H9 (cell line): ENCODE data around the gene PLEKHA7. TPM values are rescaled to one million over a fixed set of nuclear protein-coding genes. Genes with fewer than 3 reads are reported as not detected.

Experiments used
- DNase-seq: peaks from one replicate; pipeline ENCODE4 v3.0.0-alpha.2; 2017
- H2AFZ ChIP-seq: one replicate; pipeline ENCODE4 v1.6.1; 2013; ENCODE audit warnings: mild to moderate bottlenecking, low read length, control low read depth, moderate library complexity
- H2AK5ac ChIP-seq: 2 replicates; pipeline ENCODE4 v1.6.1; 2013; ENCODE audit warnings: low read length, control low read depth, mixed read lengths; ENCODE audit not compliant: insufficient read length
- H2BK120ac ChIP-seq: one replicate; pipeline ENCODE4 v1.6.1; 2013; ENCODE audit warnings: low read depth, mild to moderate bottlenecking, low read length, control low read depth, inconsistent platforms; ENCODE audit not compliant: poor library complexity, severe bottlenecking
- H2BK12ac ChIP-seq: 2 replicates; pipeline ENCODE4 v1.6.1; 2013; ENCODE audit warnings: low read length, control low read depth, mixed read lengths, low read depth; ENCODE audit not compliant: insufficient read length
- H2BK15ac ChIP-seq: 2 replicates; pipeline ENCODE4 v1.6.1; 2013; ENCODE audit warnings: low read depth, low read length, control low read depth
- H2BK20ac ChIP-seq: one replicate; pipeline ENCODE4 v1.6.1; 2013; ENCODE audit warnings: low read depth, mild to moderate bottlenecking, low read length, control low read depth, inconsistent platforms; ENCODE audit not compliant: poor library complexity, severe bottlenecking
- H2BK5ac ChIP-seq: 2 replicates; pipeline ENCODE4 v1.6.1; 2013; ENCODE audit warnings: low read length, control low read depth, mixed read lengths; ENCODE audit not compliant: insufficient read length
- H3K14ac ChIP-seq: 2 replicates; pipeline ENCODE4 v1.6.1; 2013; ENCODE audit warnings: low read length, control low read depth; ENCODE audit not compliant: insufficient read depth
- H3K18ac ChIP-seq: 2 replicates; pipeline ENCODE4 v1.6.1; 2013; ENCODE audit warnings: low read depth, mild to moderate bottlenecking, mixed read lengths, low read length, control low read depth; ENCODE audit not compliant: insufficient read length
- H3K23ac ChIP-seq: 2 replicates; pipeline ENCODE4 v1.6.1; 2013; ENCODE audit warnings: low read length, control low read depth, mixed read lengths, low read depth; ENCODE audit not compliant: insufficient read length
- H3K23me2 ChIP-seq: 2 replicates; pipeline ENCODE4 v1.6.1; 2013; ENCODE audit warnings: low read depth, mild to moderate bottlenecking, mixed read lengths, low read length, control low read depth; ENCODE audit not compliant: insufficient read length, poor library complexity, severe bottlenecking
- H3K27ac ChIP-seq: 2 replicates; pipeline ENCODE4 v1.5.1; 2013; ENCODE audit warnings: low read length, control low read depth, mixed read lengths, low read depth; ENCODE audit not compliant: insufficient read length
- H3K27me3 ChIP-seq: 2 replicates; pipeline ENCODE4 v1.6.1; 2013; ENCODE audit warnings: low read length, control low read depth, inconsistent platforms; ENCODE audit not compliant: insufficient read depth
- H3K4ac ChIP-seq: 2 replicates; pipeline ENCODE4 v1.6.1; 2013; ENCODE audit warnings: low read depth, mild to moderate bottlenecking, control low read depth, inconsistent platforms, low read length, moderate library complexity
- H3K4me1 ChIP-seq: 2 replicates; pipeline ENCODE4 v1.6.1; 2013; ENCODE audit warnings: low read length, control low read depth, inconsistent platforms; ENCODE audit not compliant: insufficient read depth
- H3K4me2 ChIP-seq: 2 replicates; pipeline ENCODE4 v1.6.1; 2013; ENCODE audit warnings: low read length, control low read depth, mixed read lengths; ENCODE audit not compliant: insufficient read length, insufficient read depth
- H3K56ac ChIP-seq: 2 replicates; pipeline ENCODE4 v1.6.1; 2013; ENCODE audit warnings: low read depth, mild to moderate bottlenecking, mixed read lengths, low read length, control low read depth; ENCODE audit not compliant: insufficient read length
- H3K79me1 ChIP-seq: 2 replicates; pipeline ENCODE4 v1.6.1; 2013; ENCODE audit warnings: low read depth, mild to moderate bottlenecking, moderate library complexity, low read length, control low read depth, inconsistent platforms; ENCODE audit not compliant: insufficient read depth, poor library complexity, severe bottlenecking
- H3K79me2 ChIP-seq: 2 replicates; pipeline ENCODE4 v1.6.1; 2013; ENCODE audit warnings: low read length, control low read depth, inconsistent platforms; ENCODE audit not compliant: insufficient read depth
- H3K9ac ChIP-seq: 2 replicates; pipeline ENCODE4 v1.6.1; 2013; ENCODE audit warnings: low read length, control low read depth, mixed read lengths; ENCODE audit not compliant: insufficient read length; ENCODE audit errors: extremely low read depth
- H3K9me3 ChIP-seq: one replicate; pipeline ENCODE4 v1.6.1; 2013; ENCODE audit warnings: low read depth, low read length, inconsistent platforms; ENCODE audit not compliant: control insufficient read depth
- H3T11ph ChIP-seq: one replicate; pipeline ENCODE4 v1.6.1; 2013; ENCODE audit warnings: mild to moderate bottlenecking, low read length, control low read depth, inconsistent platforms
- H4K20me1 ChIP-seq: one replicate; pipeline ENCODE4 v1.6.1; 2013; ENCODE audit not compliant: control insufficient read depth, insufficient read length, insufficient read depth
- H4K5ac ChIP-seq: 2 replicates; pipeline ENCODE4 v1.6.1; 2013; ENCODE audit warnings: low read depth, mild to moderate bottlenecking, mixed read lengths, low read length, control low read depth; ENCODE audit not compliant: insufficient read length
- H4K8ac ChIP-seq: replicated peaks from 2 replicates; pipeline ENCODE4 v1.6.1; 2013; ENCODE audit warnings: low read length, control low read depth, mixed read lengths, low read depth; ENCODE audit not compliant: insufficient read length
- H4K91ac ChIP-seq: 2 replicates; pipeline ENCODE4 v1.6.1; 2013; ENCODE audit warnings: low read depth, mild to moderate bottlenecking, moderate library complexity, mixed read lengths, low read length, control low read depth; ENCODE audit not compliant: insufficient read length
- H3K27ac Mint-ChIP-seq, 3 experiments: 2 replicates in 2 of 3; 3 replicates in 1 of 3; pipeline ENCODE4 v1.8.0; 2020 to 2021; ENCODE audit warnings: mixed read lengths in 3 of 3, mild to moderate bottlenecking in 1 of 3, moderate library complexity in 1 of 3
- H3K27me3 Mint-ChIP-seq: 2 replicates; pipeline ENCODE4 v1.8.0; 2021; ENCODE audit warnings: low read depth, mild to moderate bottlenecking, moderate library complexity, mixed read lengths
- H3K36me3 Mint-ChIP-seq, 3 experiments: 2 replicates in 2 of 3; 3 replicates in 1 of 3; pipeline ENCODE4 v1.8.0; 2020 to 2021; ENCODE audit warnings: low read depth in 3 of 3, mixed read lengths in 3 of 3; ENCODE audit not compliant: insufficient read depth in 1 of 3
- H3K4me1 Mint-ChIP-seq, 2 experiments: 2 replicates each; pipeline ENCODE4 v1.8.0; 2020; ENCODE audit warnings: mixed read lengths in 2 of 2
- H3K4me3 Mint-ChIP-seq, 2 experiments: 2 replicates in 1 of 2; 3 replicates in 1 of 2; pipeline ENCODE4 v1.8.0; 2020 to 2021; ENCODE audit warnings: mild to moderate bottlenecking in 2 of 2, mixed read lengths in 2 of 2, moderate library complexity in 1 of 2
- H3K9me3 Mint-ChIP-seq, 2 experiments: 2 replicates in 1 of 2; 3 replicates in 1 of 2; pipeline ENCODE4 v1.8.0; 2020; ENCODE audit warnings: mild to moderate bottlenecking in 2 of 2, mixed read lengths in 2 of 2, moderate library complexity in 1 of 2
- CTCF ChIP-seq: fragments of 200-600 bp; sonication (generic); conservative IDR thresholded peaks from 3 replicates; pipeline ENCODE4 v1.8.0; 2021; ENCODE audit warnings: antibody characterized with exemption, mild to moderate bottlenecking
- WGBS: extraction: QIAGEN DNeasy Blood & Tissue Kit; methylation state at CpG from one replicate; pipeline ENCODE4 v1.1.7; 2013; ENCODE audit warnings: missing lambda C conversion rate, low lambda C conversion rate, mixed read lengths; ENCODE audit not compliant: insufficient read length; ENCODE audit errors: extremely low coverage; 5-methylcytosine and 5-hydroxymethylcytosine counted together
- total RNA-seq: library from RNA; stranded (reverse); gene quantifications from 2 replicates; pipeline ENCODE4 v1.2.1, GENCODE V29; 2021

PLEKHA7 gene
- total RNA-seq, 1 experiment from 2014 or later: 21.0 TPM

GRCh38 chr11:16933756-16934603 is 80.2 kb downstream of the PLEKHA7 start:
- H3K18ac ChIP-seq: no peak overlapping the region
- no peak overlapping the region for H2BK120ac ChIP-seq
- H2AFZ ChIP-seq: no peak overlapping the region
- no peaks in the 10 kb centered on the region for H3K79me1 ChIP-seq
- H3K14ac ChIP-seq: peak overlapping the region; percentile 29; the same call in 1 of the 2 replicates
- 0 out of 2 replicates have a peak, but pooled peaks cover 1% of the 10 kb centered on the region for H3K79me2 ChIP-seq
- no peaks in the 10 kb centered on the region for H3K23me2 ChIP-seq
- Mint-ChIP-seq H3K4me1 (peaks cover 15 to 20% of the 10 kb centered on the region in 2 experiments), H3K36me3 (no peaks in the 10 kb centered on the region), H3K27me3 (no peaks in the 10 kb centered on the region), H3K4me3 (no peak overlapping the region), H3K27ac (no peak overlapping the region; a peak in 1 of 7 replicates), H3K9me3 (no peaks in the 10 kb centered on the region)
- H3T11ph ChIP-seq: no peak overlapping the region
- H4K5ac ChIP-seq: no peak overlapping the region
- H2BK12ac ChIP-seq: no peak overlapping the region
- DNase-seq: no peak
- no peak overlapping the region for H3K56ac ChIP-seq
- H4K20me1 ChIP-seq: no peaks in the 10 kb centered on the region
- no peak for TF ChIP-seq CTCF
- H4K8ac ChIP-seq: no peak overlapping the region
- H3K23ac ChIP-seq: no peak overlapping the region
- H3K4me1 ChIP-seq: no peaks in the 10 kb centered on the region; the same call in 1 of the 2 replicates
- no peak overlapping the region for H3K9ac ChIP-seq
- no peak overlapping the region for H3K4ac ChIP-seq
- no CpG with 5 or more reads among the region's 8 CpGs for WGBS
- H2BK20ac ChIP-seq: no peak overlapping the region
- no peak overlapping the region for H4K91ac ChIP-seq
- no peak overlapping the region for H2BK15ac ChIP-seq
- H3K27me3 ChIP-seq: no peaks in the 10 kb centered on the region
- no peak overlapping the region for H3K4me2 ChIP-seq
- H2BK5ac ChIP-seq: no peak overlapping the region
- H3K9me3 ChIP-seq: no peaks in the 10 kb centered on the region
- no peak overlapping the region for H2AK5ac ChIP-seq
- H3K27ac ChIP-seq: no peak overlapping the region
